Breast epithelium (tissue), 4 donors: Measurements from ENCODE around the gene ARHGAP31. TPM values are rescaled to one million over a fixed set of nuclear protein-coding genes. Genes with fewer than 3 reads are reported as not detected.
"Not testable (repeated sequence)": the region's sequence is repeated elsewhere in the genome, so short reads cannot be mapped to it uniquely, and the experiment has no call there.

Source experiments
- DNase-seq, 2 donors: peaks; one replicate each; pipeline ENCODE4 v3.0.0-alpha.2; 2019; ENCODE audit warnings: low spot score in 2 of 2
- H3K27ac ChIP-seq, 2 donors: fragments of 200-600 bp; sonication (generic) in 1 of 2; one replicate each; pipeline ENCODE4 v1.5.1; 2016 to 2019; ENCODE audit warnings: mild to moderate bottlenecking in 1 of 2
- H3K27me3 ChIP-seq, 2 donors: fragments of 200-600 bp; sonication (generic) in 1 of 2; one replicate each; pipeline versions ENCODE4 v1.5.1 to v1.6.0; 2017 to 2019; ENCODE audit warnings: control low read depth in 1 of 2, mild to moderate bottlenecking in 1 of 2
- H3K36me3 ChIP-seq: fragments of 200-600 bp; one replicate; pipeline ENCODE4 v1.5.1; 2019
- H3K4me1 ChIP-seq, 2 donors: fragments of 200-600 bp; sonication (generic); one replicate each; pipeline ENCODE4 v1.5.1; 2016 to 2019; ENCODE audit warnings: control low read depth in 1 of 2
- H3K4me3 ChIP-seq, 3 donors: fragments of 200-600 bp; sonication (generic); 1 replicate in 2 of 3; 2 replicates in 1 of 3; pipeline ENCODE4 v1.5.1; 2016 to 2019; ENCODE audit warnings: mild to moderate bottlenecking in 3 of 3, moderate library complexity in 2 of 3
- H3K9me3 ChIP-seq, 2 donors: fragments of 200-600 bp; sonication (generic) in 1 of 2; one replicate each; pipeline ENCODE4 v1.5.1; 2016 to 2019; ENCODE audit warnings: control low read depth in 1 of 2
- POLR2A ChIP-seq: fragments of 450-650 bp; IDR thresholded peaks from one replicate; pipeline ENCODE4 v1.6.1; 2016; ENCODE audit warnings: antibody characterized with exemption, mild to moderate bottlenecking, moderate library complexity
- POLR2AphosphoS5 ChIP-seq, 3 donors: sonication (generic); formaldehyde crosslinking; IDR thresholded peaks; one replicate each; pipeline ENCODE4 v1.6.1; 2017; ENCODE audit warnings: antibody characterized with exemption in 3 of 3
- intact Hi-C: fragments of 100-400 bp; cut with DNase I; formaldehyde crosslinking; loops from one replicate; pipeline ENCODE4 v1.15.1; 2023; ENCODE audit warnings: low total_unique reads
- total RNA-seq, 3 donors: library from RNA; depleted of rRNA; stranded (reverse); fragments of >200 nt; gene quantifications; one replicate each; pipeline ENCODE4 v1.1.0, GENCODE V29; 2016
- TF ChIP-seq, protein P1 (sequence below), 3 donors: fragments of 450-650 bp; IDR thresholded peaks; one replicate each; pipeline ENCODE4 v1.5.1; 2016 to 2017; ENCODE audit warnings: antibody characterized with exemption in 3 of 3, mild to moderate bottlenecking in 3 of 3, moderate library complexity in 3 of 3

ARHGAP31 gene
- total RNA-seq, 3 donors from 2014 or later: 11.6 to 19.3 (median 18.2) TPM

DNA sequence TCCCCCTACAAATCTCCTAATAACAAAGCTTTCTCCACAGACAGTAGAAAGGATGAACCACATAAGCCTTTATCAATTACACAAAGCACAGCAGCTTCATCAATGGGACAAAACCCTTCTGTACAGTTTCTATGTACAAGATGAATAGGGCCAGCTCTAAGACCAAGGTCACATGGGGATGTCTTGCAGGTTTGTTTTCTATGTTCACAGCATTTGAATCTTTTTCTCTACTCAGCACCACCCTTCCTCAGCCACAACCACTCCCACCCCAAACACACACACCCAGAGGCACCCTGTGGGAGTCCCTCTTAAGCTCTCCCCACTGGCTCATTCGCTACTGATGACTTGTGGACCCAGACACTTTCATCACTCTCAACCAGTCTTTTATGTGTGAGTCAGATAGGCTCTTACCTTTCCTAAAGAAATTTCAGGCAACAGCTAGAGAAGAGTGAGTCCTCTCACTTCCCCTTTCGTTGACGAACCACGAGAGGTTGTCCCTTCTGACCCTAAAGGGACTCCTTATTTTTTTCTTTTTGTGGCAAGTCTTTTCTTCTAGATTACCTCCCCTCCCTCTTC is 57.9 kb downstream of the ARHGAP31 start:
- no peak for DNase-seq
- H3K36me3 ChIP-seq: no peaks in the 10 kb centered on the region
- peak overlapping the region in 1 of 2 donors; percentile 66 for H3K27ac ChIP-seq
- H3K4me1 ChIP-seq: no peaks in the 10 kb centered on the region
- no peaks in the 10 kb centered on the region for H3K9me3 ChIP-seq
- no peaks in the 10 kb centered on the region for H3K27me3 ChIP-seq
- intact Hi-C loops: loop anchor here (10.0 kb wide), 1 partner anchor 1073 kb away; no protein-coding TSS in a partner anchor
- no peak overlapping the region for H3K4me3 ChIP-seq
- TF ChIP-seq, protein P1, sequence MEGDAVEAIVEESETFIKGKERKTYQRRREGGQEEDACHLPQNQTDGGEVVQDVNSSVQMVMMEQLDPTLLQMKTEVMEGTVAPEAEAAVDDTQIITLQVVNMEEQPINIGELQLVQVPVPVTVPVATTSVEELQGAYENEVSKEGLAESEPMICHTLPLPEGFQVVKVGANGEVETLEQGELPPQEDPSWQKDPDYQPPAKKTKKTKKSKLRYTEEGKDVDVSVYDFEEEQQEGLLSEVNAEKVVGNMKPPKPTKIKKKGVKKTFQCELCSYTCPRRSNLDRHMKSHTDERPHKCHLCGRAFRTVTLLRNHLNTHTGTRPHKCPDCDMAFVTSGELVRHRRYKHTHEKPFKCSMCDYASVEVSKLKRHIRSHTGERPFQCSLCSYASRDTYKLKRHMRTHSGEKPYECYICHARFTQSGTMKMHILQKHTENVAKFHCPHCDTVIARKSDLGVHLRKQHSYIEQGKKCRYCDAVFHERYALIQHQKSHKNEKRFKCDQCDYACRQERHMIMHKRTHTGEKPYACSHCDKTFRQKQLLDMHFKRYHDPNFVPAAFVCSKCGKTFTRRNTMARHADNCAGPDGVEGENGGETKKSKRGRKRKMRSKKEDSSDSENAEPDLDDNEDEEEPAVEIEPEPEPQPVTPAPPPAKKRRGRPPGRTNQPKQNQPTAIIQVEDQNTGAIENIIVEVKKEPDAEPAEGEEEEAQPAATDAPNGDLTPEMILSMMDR (IDR thresholded peaks at IDR 0.05): no peak
- TF ChIP-seq POLR2A: no peak
- TF ChIP-seq POLR2AphosphoS5 (IDR thresholded peaks at IDR 0.05): no peak

DNA sequence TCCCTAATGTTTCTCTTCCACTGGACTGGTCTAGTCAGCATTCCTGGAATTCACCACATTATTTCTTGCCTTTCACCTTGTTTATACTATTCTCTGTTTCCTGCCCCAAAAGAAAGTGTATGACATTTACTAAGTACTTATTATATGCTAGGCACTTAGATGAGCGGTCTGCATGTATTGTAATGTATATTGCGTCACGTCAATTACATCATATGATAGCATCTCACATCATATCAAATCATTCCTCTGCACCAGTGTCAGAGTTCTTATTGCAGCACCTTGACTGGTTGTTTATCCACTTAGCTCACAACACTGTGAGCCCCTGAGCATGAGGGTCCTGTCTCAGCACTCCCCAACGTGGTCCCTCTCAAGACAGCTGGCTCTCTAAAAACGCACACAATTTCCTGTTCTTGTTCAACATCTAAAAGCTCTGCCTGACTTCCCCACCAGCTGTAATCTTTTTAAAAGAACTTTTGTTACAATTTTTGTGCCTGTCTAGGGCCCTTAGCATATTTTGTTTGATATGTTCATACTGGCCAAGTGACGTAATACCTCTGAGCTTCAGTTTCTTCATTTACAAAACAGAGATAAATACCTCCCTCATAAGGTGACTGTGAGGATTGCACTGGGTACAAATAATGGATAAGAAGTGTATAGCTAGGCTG is 58.8 kb downstream of the ARHGAP31 start:
- no peaks in the 10 kb centered on the region for H3K36me3 ChIP-seq
- TF ChIP-seq, protein P1 (IDR thresholded peaks at IDR 0.05): peak in 1 of 3 donors; percentile 43
- no peak for TF ChIP-seq POLR2AphosphoS5 (IDR thresholded peaks at IDR 0.05)
- H3K27ac ChIP-seq: peak overlapping the region in 1 of 2 donors; percentile 66
- H3K9me3 ChIP-seq: no peaks in the 10 kb centered on the region
- H3K4me1 ChIP-seq: no peaks in the 10 kb centered on the region
- DNase-seq: no peak
- intact Hi-C loops: loop anchor here (10.0 kb wide), 1 partner anchor 1072 kb away; no protein-coding TSS in a partner anchor
- H3K27me3 ChIP-seq: no peaks in the 10 kb centered on the region
- H3K4me3 ChIP-seq: no peak overlapping the region

DNA sequence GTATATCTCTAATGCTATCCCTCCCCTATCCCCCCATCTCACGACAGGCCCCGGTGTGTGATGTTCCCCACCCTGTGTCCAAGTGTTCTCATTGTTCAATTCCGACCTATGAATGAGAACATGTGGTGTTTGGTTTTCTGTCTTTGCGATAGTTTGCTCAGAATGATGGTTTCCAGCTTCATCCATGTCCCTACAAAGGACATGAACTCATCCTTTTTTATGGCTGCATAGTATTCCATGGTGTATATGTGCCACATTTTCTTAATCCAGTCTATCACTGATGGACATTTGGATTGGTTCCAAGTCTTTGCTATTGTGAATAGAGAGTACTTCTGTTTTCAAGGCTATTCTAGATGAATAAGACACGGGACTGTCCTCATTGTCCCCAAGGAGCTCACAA is 61.4 kb downstream of the ARHGAP31 start:
- not testable (repeated sequence) for H3K4me3 ChIP-seq, H3K9me3 ChIP-seq, H3K36me3 ChIP-seq, H3K27ac ChIP-seq, H3K27me3 ChIP-seq, H3K4me1 ChIP-seq, DNase-seq
- intact Hi-C loops: loop anchor here (10.0 kb wide), 1 partner anchor 1069 kb away; no protein-coding TSS in a partner anchor

DNA sequence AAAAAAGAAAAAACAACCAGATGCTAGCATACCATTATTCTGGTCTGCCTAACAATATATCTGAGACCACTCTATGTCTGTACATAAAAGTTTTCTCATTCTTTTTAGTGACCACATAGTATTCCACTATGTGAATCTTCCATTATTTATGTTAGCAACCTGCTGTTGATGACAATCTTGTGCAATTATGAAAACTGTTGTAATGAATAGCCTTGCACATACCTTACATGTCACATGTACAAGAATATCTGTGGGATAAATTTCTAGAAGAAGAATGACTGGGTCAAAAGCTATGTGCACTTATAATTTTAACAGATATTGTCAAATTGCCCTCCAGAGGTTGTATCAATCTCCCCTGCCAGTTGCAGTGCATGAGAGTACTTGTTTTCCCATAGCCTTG is 62.5 kb downstream of the ARHGAP31 start:
- no peaks in the 10 kb centered on the region for H3K36me3 ChIP-seq
- no peak overlapping the region for H3K4me3 ChIP-seq
- H3K27me3 ChIP-seq: no peaks in the 10 kb centered on the region
- DNase-seq: no peak
- intact Hi-C loops: loop anchor here (10.0 kb wide), 1 partner anchor 1068 kb away; no protein-coding TSS in a partner anchor
- no peaks in the 10 kb centered on the region for H3K9me3 ChIP-seq
- TF ChIP-seq POLR2AphosphoS5 (IDR thresholded peaks at IDR 0.05): no peak
- TF ChIP-seq POLR2A: no peak
- TF ChIP-seq, protein P1 (IDR thresholded peaks at IDR 0.05): no peak
- no peak overlapping the region for H3K27ac ChIP-seq
- H3K4me1 ChIP-seq: no peaks in the 10 kb centered on the region

DNA sequence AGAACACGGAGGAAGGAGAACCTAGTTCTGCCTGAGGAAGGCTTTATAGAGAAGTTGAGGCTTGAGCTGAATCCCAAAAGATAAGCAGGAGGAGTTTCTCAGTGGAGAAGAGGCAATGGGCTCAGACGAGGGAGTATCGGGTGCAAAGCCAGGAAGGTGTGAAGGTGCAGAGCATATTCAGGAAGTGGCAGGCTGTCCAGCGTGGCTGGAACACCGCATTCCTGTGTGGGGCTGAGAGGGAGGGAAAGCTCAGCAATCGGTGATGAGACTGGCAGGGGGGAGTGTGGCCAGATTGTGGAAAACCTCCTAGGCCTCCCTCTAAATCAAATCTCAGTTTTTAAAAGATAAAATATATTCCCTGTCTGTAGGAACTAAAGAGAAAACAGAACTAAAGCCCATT is 63.0 kb downstream of the ARHGAP31 start:
- Histone ChIP-seq H3K4me3 (no peak overlapping the region), H3K4me1 (no peaks in the 10 kb centered on the region), H3K36me3 (no peaks in the 10 kb centered on the region), H3K27ac (no peak overlapping the region), H3K27me3 (no peaks in the 10 kb centered on the region), H3K9me3 (no peaks in the 10 kb centered on the region)
- DNase-seq: no peak
- TF ChIP-seq, protein P1 (IDR thresholded peaks at IDR 0.05): no peak
- TF ChIP-seq POLR2A: no peak
- TF ChIP-seq POLR2AphosphoS5 (IDR thresholded peaks at IDR 0.05): no peak
- intact Hi-C loops: loop anchor here (10.0 kb wide), 1 partner anchor 1068 kb away; no protein-coding TSS in a partner anchor
